HG02973 (cell line): ENCODE measurements around the gene C4A.
A peak's percentile ranks its signal among the peaks of the same experiment; 100 is the strongest.
"Not testable (repeated sequence)": the region's sequence is repeated elsewhere in the genome, so short reads cannot be mapped to it uniquely, and the experiment has no call there.

ENCODE experiments used
- ATAC-seq: cut with Tn5 transposase; IDR thresholded peaks from one replicate; pipeline ENCODE4 v1.9.1; 2021; ENCODE audit warnings: moderate library complexity; ENCODE audit not compliant: unreplicated experiment

Gene C4A

GRCh38 chr6:31958741-31959739 lies 22.8 kb upstream of the C4A start, which contains the start of the genes NELFE and SKIC2:
Gene NELFE, minus strand, starts transcription at chr6:31958971. Its CDS starts 525 bp downstream, at chr6:31958446.
Gene SKIC2, plus strand, starts transcription at chr6:31959175. Its CDS starts 18 bp downstream, at chr6:31959193.
- peak; percentile 85 for ATAC-seq

DNA sequence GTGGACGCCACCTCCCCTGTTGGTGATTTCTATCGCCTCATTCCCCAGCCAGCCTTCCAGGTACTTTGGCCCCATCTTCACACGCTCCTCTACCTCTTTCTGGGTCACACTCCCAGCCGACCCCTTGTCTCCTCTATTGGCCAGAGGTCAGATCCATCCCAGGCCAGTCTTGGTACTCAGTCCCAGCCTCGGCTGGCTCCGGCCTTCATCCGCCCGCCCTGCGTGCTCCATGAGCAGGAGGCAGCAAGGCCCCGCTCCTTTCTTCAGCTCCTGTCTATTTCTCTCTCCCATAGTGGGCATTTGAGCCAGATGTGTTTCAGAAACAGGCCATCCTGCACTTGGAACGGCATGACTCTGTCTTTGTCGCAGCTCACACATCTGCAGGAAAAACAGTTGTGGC lies 20.2 kb upstream of the C4A start:
- no peak for ATAC-seq

DNA sequence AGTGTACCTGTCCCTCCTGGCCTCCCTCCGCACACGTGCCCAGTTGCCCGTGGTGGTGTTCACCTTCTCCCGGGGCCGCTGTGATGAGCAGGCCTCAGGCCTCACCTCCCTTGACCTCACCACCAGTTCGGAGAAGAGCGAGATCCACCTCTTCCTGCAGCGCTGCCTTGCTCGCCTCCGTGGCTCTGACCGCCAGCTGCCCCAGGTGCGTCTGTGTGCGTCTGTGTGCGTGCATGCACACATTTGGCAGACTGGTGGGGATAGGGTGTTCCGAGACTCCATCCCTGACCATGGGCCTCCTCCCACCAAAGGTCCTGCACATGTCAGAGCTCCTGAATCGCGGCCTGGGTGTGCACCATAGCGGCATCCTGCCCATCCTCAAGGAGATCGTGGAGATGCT lies 17.9 kb upstream of the C4A start:
- no peak for ATAC-seq

GRCh38 chr6:31965700-31966099 lies 16.2 kb upstream of the C4A start:
- no peak for ATAC-seq

- no peak for ATAC-seq
These were observed 15.4 kb upstream of the C4A start for GRCh38 chr6:31966506-31966905.

DNA sequence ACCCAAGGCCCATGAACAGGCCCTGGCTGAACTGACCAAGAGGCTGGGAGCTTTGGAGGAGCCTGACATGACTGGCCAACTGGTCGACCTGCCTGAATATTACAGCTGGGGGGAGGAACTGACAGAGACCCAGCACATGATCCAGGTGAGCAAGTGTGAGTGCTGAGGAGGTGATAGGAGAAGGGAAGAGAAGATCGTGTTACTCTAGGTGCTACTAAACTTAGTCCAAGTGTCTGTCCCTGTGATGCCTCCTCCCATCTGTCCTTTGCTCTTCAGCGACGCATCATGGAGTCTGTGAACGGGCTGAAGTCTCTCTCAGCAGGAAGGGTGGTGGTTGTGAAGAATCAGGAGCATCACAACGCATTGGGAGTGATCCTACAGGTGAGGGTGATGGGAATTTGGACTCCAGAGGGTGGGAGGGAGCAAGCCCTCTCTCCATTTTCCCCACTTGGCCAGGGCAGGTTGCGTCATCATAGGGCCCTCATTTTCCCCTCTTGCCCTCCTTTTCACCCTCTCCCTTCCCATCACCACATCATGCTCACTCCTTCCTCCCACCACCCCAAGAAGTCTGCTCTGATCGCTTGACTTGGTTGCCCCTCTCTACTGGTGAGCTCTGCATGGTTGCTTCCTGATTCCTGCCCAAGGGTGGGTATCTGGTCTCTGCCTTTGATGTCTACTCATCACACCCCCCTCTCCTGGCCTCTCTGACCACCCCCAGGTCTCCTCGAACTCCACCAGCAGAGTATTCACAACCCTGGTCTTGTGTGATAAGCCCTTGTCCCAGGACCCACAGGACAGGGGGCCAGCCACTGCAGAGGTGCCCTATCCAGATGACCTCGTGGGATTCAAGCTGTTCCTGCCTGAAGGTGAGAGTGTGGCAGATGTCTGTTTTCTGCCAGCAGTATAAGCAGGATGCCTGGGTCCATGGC lies 14.6 kb upstream of the C4A start:
- no peak for ATAC-seq

DNA sequence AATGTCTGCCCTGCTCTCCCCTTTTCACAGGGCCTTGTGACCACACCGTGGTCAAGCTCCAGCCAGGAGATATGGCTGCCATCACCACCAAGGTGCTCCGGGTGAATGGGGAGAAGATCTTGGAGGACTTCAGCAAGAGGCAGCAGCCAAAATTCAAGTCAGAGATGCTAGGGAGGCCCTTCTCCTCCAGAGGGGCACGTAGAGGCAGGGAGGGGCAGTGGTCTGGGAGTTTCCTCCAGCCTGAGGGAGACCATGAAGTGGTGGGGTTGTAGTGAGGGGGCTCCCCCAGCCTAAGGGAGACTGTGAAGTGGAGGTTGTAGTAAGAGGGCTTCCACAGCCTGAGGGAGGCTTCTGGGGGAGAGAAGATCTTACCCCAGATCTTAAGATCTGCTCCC lies 13.9 kb upstream of the C4A start:
- ATAC-seq, result no peak

DNA sequence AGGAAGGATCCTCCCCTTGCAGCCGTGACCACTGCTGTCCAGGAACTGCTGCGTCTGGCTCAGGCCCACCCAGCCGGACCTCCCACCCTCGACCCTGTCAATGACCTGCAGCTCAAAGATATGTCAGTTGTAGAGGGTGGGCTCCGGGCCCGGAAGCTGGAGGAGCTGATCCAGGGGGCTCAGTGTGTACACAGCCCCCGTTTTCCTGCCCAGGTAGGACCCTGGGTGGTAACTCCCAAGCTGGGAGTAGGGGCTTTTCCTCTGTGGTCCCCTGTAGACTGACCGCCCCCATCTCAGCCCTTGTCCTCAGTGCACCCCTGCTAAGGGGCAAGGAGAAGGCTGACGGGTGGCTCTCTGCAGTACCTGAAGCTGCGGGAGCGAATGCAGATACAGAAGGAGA lies 13.5 kb upstream of the C4A start:
- no peak for ATAC-seq

DNA sequence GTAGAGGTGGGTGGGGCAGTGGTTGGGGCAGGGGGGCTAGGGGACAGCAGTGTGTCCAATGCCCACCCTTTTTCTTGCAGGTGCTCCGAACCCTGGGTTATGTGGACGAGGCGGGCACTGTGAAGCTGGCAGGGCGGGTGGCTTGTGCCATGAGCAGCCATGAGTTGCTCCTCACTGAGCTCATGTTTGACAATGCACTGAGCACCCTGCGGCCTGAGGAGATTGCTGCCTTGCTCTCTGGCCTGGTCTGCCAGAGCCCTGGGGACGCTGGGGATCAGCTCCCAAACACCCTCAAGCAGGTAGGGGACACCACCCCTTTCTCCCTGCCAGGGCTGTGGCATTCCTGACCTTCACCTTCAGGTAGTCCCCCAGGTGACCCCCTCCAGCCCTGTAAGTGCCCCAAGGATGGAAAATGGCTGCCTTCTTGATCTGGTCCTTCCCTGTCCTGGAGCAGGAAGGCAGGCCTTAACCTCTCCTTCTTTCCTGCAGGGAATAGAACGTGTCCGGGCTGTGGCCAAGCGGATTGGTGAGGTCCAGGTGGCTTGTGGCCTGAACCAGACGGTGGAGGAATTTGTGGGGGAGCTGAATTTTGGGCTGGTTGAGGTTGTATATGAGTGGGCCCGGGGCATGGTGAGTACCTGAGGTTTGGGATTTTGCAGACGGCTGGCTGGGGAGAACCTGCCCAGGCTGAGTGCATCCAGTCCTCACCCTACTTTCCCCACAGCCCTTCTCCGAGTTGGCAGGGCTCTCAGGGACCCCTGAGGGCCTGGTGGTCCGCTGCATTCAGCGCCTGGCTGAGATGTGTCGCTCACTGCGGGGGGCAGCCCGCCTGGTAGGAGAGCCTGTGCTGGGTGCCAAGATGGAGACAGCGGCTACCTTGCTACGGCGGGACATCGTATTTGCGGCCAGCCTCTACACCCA lies 12.8 kb upstream of the C4A start:
- ATAC-seq, result no peak

DNA sequence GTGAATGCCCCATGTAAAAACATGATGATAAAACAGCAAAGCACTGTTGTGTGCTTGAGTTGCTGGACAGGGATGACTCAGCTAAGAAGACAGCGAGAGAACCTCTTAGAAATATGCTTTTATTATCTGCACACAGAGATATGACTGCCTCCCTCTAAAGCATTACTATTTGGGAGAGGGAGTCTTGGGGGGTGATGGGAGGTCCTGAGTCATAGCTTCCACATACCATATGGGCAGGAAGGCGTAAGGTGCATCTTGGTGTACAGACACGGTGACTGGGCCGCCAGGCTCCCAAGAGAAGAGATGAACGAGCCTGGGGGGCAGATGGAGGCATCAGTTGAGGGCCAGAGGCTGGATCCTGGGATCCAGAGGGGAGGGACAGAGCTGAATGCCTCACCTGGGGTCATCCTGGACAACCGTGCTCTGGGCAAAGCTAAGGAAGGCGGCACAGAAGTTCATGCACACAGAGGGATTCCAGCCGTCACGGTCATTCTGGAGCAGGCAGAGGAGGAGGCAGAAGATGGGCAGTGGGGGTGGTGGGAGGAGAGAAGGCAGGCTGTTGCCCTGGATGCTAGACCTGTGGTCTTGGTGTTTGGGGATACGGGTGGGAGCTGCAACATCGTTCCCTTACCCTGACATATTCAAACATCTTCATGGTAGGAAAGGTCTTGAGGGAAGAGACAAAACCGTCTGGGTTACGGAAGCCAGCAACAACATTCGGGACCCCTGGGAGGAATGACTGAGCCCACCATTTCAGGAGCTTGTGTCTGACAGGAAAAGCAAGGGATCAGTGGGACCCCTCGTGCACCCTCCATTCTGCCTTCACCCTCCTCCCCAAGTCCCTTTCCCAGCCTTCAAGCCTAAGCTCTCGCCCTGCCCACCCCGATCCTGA lies 11.9 kb upstream of the C4A start:
- no peak for ATAC-seq

DNA sequence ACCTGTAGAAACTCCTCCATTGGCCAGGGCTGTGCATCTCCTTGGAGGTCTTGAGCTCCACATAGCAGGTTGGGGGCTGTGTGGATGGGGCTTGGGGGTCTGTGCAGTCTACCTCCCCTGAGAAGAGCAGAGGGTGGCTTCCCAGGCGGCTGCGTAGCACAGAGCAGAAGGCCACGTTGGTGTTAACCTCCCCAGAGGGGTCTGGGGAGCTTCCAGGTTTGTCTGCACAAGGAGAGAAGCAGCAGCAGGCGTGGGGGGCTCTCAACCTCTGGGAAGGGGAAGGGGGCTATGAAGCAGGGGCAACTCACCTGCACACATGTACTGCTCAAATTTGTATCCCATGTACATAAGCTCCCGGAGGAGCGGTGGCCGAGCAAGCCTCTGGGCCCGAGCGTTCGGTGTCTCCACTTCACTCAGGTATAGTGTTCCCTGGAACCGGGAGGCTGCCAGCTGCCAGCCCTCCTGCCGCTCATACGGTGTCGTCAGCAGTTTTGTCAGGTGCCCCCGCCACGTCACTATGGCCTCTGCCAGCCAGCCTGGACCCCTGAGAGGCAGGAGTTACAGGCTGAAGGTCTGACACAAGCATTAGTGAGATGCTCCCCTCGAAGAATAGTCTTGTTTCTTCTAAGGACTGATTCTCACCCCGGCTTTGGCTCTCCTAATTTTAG lies 11.1 kb upstream of the C4A start:
- ATAC-seq, result no peak

DNA sequence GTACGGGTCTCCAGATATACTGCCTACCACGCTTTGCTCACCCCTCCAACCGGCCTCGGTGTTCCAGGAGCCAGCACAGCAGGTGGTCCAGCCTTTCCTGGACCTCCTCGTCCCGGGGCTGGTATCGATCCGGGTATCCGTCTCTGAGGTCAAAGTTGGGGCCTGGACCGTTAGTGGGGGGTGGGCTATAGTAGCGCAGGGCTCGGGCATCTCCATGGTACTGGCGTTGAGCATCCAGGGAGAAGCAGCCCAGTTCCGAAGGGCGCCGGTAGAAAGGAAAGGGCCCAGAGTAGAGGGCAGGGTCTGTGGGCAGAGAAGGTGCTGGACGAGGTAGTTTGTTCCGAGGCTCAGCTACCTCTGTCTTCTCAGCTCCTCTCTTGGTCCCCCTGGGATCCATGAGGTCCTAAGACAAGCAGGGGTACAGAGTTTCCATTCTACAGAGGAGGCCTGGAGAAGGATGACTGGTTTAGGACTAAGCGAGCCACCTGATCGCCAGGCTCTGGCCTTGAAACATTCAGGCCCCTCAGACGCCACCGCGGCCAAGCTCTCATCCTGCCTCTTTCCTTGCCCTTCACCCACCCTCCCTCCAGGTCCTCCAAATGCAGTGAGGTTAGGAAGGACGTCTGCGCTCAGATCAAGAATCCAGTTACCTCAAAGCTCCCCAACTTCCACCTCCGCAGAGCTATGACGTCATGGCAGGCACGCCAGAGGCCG lies 10.4 kb upstream of the C4A start:
- no peak for ATAC-seq

DNA sequence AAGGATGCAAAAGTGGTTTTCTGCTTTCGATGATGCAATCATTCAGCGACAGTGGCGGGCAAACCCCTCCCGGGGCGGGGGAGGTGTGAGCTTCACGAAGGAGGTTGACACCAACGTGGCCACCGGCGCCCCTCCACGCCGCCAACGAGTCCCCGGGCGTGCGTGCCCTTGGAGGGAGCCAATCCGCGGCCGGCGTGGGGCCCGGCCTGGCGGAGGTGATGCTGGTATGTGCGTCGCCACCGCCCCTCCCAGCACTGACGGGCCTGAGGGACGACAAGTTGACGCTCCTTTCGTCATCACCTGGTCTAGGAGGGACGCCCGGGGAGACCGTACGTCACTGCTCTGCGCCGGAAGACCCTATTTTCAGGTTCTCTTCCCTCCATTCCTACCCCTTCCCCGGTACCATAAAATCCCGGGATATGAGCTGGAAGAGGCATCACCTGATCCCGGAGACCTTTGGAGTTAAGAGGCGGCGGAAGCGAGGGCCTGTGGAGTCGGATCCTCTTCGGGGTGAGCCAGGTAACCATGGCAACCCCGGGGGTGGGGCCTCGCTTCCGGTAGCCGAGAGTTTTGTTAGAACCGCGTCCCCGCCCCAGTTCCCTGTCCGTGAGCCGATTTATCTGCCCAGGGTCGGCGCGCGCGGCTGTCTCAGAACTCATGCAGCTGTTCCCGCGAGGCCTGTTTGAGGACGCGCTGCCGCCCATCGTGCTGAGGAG lies 9.7 kb upstream of the C4A start, which contains the start of gene DXO:
TSS of gene DXO (minus strand) at position 146 of the 716 bp plus-strand sequence. CDS start 463 bp downstream, outside the sequence.
- peak; percentile 71 for ATAC-seq

- ATAC-seq, result no peak
These were observed 9.0 kb upstream of the C4A start for GRCh38 chr6:31972709-31973350.

DNA sequence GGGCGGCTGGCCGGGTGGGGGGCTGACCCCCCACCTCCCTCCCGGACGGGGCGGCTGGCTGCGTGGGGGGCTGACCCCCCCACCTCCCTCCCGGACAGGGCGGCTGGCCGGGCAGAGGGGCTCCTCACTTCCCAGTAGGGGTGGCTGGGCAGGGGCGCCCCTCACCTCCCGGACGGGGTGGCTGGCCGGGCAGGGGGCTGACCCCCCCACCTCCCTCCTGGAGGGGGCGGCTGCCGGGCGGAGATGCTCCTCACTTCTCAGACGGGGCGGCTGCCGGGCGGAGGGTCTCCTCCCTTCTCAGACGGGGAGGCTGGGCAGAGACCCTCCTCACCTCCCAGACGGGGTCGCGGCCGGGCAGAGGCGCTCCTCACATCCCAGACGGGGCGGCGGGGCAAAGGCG lies 5.8 kb upstream of the C4A start:
- ATAC-seq, result not testable (repeated sequence)

GRCh38 chr6:31977816-31978431 lies 3.9 kb upstream of the C4A start:
- no peak for ATAC-seq
